DOHH2 (cell line): ENCODE measurements around the gene TSSK6.

Experiments used
- CTCF ChIP-seq: fragments of 200-600 bp; sonication (generic); IDR thresholded peaks from one replicate; pipeline ENCODE4 v1.5.1; 2014; ENCODE audit warnings: antibody characterized with exemption, mild to moderate bottlenecking, low read depth, low read length; ENCODE audit not compliant: poor library complexity, severe bottlenecking
- EZH2phosphoT487 ChIP-seq: fragments of 200-600 bp; sonication (generic); IDR thresholded peaks from 2 replicates; pipeline ENCODE4 v1.6.1; 2017; ENCODE audit warnings: borderline replicate concordance, mild to moderate bottlenecking, antibody characterized with exemption, low read length, moderate library complexity, mixed read lengths

- no peak for TF ChIP-seq CTCF
- TF ChIP-seq EZH2phosphoT487, result no peak
Observed at GRCh38 chr19:19499272-19499995, 15.9 kb downstream of the TSSK6 start.
